ENCODE results near the gene IL1RAP. TPM values are rescaled to one million over a fixed set of nuclear protein-coding genes. Genes with fewer than 3 reads are reported as not detected.
A peak's percentile ranks its signal among the peaks of the same experiment; 100 is the strongest.

IL1RAP gene
- total and polyA plus RNA-seq, 9 of the 15 experiments (the other 6 are each of a cell fraction or from before 2014, with no cell fraction given): 0.23 to 1.8 (median 0.88) TPM

DNA sequence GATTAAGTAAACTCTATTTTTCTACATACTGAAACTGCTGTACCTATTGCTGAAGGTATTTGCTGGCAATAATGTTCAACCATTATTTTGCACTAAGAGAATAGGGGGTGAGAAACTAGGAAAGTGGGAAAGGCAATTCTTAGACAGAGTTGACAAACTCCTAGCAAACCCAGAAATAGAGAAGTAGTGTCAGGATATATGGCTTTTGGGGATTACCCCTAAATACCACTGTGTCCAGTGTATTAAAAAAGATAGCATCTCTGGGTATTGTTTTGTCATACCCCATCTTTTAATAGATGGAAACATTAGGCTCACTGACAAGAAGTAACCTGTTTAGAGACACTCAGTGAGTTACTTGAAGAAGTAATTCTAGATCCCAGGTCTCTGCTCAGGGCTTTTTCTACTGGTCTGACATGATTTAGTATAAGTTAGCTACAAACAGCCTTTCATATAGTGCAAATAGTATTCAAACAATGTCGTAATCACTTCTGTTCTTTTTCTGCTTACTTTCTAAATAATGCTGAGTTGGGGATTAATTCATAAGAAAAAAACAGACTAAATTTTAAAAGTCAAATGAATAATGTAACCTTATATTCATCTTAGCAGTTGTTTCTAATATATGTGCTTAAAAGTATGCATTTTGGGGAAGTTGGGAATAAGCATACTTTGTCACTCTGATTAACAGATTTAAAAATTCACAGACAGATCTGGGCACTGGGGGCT, 107.2 kb downstream of the IL1RAP start:
- intact Hi-C loops (cut with micrococcal nuclease) (no loop called here), in situ Hi-C loops (cut with MboI) (no loop called here)
- Histone ChIP-seq H3K4me1 (replicated peaks in 1 of 2; ENCODE audit: control insufficient read depth in 2 of 2, insufficient read depth in 2 of 2, low read length in 2 of 2) (no peaks in the 10 kb centered on the region), H3K79me2 (ENCODE audit: control insufficient read depth, insufficient read depth, low read length) (no peaks in the 10 kb centered on the region), H3K27me3 (ENCODE audit: control insufficient read depth in 2 of 2, insufficient read depth in 2 of 2, low read length in 2 of 2) (no peaks in the 10 kb centered on the region), H3K36me3 (ENCODE audit: control insufficient read depth, insufficient read depth, low read length) (no peaks in the 10 kb centered on the region), H3K9me1 (ENCODE audit: control insufficient read depth, insufficient read depth, low read length) (no peaks in the 10 kb centered on the region), H3K4me3 (no peak overlapping the region), H3K9me3 (replicated peaks; ENCODE audit: control insufficient read depth, insufficient read depth, low read depth, low read length) (no peaks in the 10 kb centered on the region; the same call in 1 of the 2 replicates), H3K4me2 (ENCODE audit: insufficient read depth, low read length) (no peak overlapping the region), H3K9ac (ENCODE audit: insufficient read depth in 1 of 2, low read depth in 2 of 2, low read length in 2 of 2) (no peak overlapping the region), H4K20me1 (replicated peaks; ENCODE audit: control insufficient read depth, insufficient read depth, low read length) (no peaks in the 10 kb centered on the region), H2AFZ (ENCODE audit: low read depth, low read length) (no peak overlapping the region), H3K27ac (ENCODE audit: extremely low read depth, low read depth, low read length) (no peak overlapping the region)
- POLR2A ChIA-PET: no interaction called here
- BruUV-seq (replicated peaks): no TSS peak
- ATAC-seq (no peak), DNase-seq (ENCODE audit: extremely low read depth in 1 of 4, low spot score in 3 of 4) (no peak), FAIRE-seq (no peak)
- CTCF ChIA-PET (ENCODE audit: low intra/inter-chr PET ratio): no interaction called here
- TF ChIP-seq MAFG (tag; conservative IDR thresholded peaks at IDR 0.05) (peak; percentile 15; the same call in 1 of the 2 replicates), ZNF316 (IDR thresholded peaks at IDR 0.05) (peak; percentile 35; the same call in 1 of the 2 replicates), ZNF699 (CRISPR knock-in tag; IDR thresholded peaks at IDR 0.05; ENCODE audit: insufficient replicate concordance) (no peak)
- 14% methylated on average over 1 of the region's 1 CpG for WGBS (ENCODE audit: insufficient coverage, low coverage, missing lambda C conversion rate)

GRCh38 chr3:190621927-190622326, 108.0 kb downstream of the IL1RAP start:
- POLR2A ChIA-PET: no interaction called here
- WGBS (ENCODE audit: insufficient coverage, low coverage, missing lambda C conversion rate): 2% methylated on average over 3 of the region's 3 CpGs
- Histone ChIP-seq H3K27ac (ENCODE audit: extremely low read depth, low read depth, low read length) (no peak overlapping the region), H3K79me2 (ENCODE audit: control insufficient read depth, insufficient read depth, low read length) (no peaks in the 10 kb centered on the region), H3K9me1 (ENCODE audit: control insufficient read depth, insufficient read depth, low read length) (no peaks in the 10 kb centered on the region), H3K4me2 (ENCODE audit: insufficient read depth, low read length) (no peak overlapping the region), H2AFZ (ENCODE audit: low read depth, low read length) (no peak overlapping the region), H3K27me3 (ENCODE audit: control insufficient read depth in 2 of 2, insufficient read depth in 2 of 2, low read length in 2 of 2) (no peaks in the 10 kb centered on the region), H3K4me3 (no peak overlapping the region), H3K9ac (ENCODE audit: insufficient read depth in 1 of 2, low read depth in 2 of 2, low read length in 2 of 2) (no peak overlapping the region), H3K4me1 (replicated peaks in 1 of 2; ENCODE audit: control insufficient read depth in 2 of 2, insufficient read depth in 2 of 2, low read length in 2 of 2) (no peaks in the 10 kb centered on the region), H3K36me3 (ENCODE audit: control insufficient read depth, insufficient read depth, low read length) (no peaks in the 10 kb centered on the region), H4K20me1 (replicated peaks; ENCODE audit: control insufficient read depth, insufficient read depth, low read length) (no peaks in the 10 kb centered on the region), H3K9me3 (replicated peaks; ENCODE audit: control insufficient read depth, insufficient read depth, low read depth, low read length) (no peaks in the 10 kb centered on the region; the same call in 1 of the 2 replicates)
- FAIRE-seq (no peak), DNase-seq (ENCODE audit: extremely low read depth in 1 of 4, low spot score in 3 of 4) (no peak), ATAC-seq (no peak)
- BruUV-seq (replicated peaks): no TSS peak
- TF ChIP-seq NR0B1 (IDR thresholded peaks at IDR 0.05; ENCODE audit: partially characterized antibody): no peak
- TF ChIP-seq, protein P1, sequence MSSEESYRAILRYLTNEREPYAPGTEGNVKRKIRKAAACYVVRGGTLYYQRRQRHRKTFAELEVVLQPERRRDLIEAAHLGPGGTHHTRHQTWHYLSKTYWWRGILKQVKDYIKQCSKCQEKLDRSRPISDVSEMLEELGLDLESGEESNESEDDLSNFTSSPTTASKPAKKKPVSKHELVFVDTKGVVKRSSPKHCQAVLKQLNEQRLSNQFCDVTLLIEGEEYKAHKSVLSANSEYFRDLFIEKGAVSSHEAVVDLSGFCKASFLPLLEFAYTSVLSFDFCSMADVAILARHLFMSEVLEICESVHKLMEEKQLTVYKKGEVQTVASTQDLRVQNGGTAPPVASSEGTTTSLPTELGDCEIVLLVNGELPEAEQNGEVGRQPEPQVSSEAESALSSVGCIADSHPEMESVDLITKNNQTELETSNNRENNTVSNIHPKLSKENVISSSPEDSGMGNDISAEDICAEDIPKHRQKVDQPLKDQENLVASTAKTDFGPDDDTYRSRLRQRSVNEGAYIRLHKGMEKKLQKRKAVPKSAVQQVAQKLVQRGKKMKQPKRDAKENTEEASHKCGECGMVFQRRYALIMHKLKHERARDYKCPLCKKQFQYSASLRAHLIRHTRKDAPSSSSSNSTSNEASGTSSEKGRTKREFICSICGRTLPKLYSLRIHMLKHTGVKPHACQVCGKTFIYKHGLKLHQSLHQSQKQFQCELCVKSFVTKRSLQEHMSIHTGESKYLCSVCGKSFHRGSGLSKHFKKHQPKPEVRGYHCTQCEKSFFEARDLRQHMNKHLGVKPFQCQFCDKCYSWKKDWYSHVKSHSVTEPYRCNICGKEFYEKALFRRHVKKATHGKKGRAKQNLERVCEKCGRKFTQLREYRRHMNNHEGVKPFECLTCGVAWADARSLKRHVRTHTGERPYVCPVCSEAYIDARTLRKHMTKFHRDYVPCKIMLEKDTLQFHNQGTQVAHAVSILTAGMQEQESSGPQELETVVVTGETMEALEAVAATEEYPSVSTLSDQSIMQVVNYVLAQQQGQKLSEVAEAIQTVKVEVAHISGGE (CRISPR knock-in tag; IDR thresholded peaks at IDR 0.05): no peak
- TF ChIP-seq JUN (IDR thresholded peaks at IDR 0.05; ENCODE audit: borderline replicate concordance, low read depth, low read length): no peak
- no peak for TF ChIP-seq JUN (CRISPR knock-in tag; IDR thresholded peaks at IDR 0.05; ENCODE audit: borderline replicate concordance)
- no peak for TF ChIP-seq TEAD4 (IDR thresholded peaks at IDR 0.05; ENCODE audit: low read length)
- no peak for TF ChIP-seq TEAD4 (CRISPR knock-in tag; IDR thresholded peaks at IDR 0.05; ENCODE audit: borderline replicate concordance)
- no peak for TF ChIP-seq ZC3H4 (CRISPR knock-in tag; IDR thresholded peaks at IDR 0.05; ENCODE audit: borderline replicate concordance)
- CTCF ChIA-PET (ENCODE audit: low intra/inter-chr PET ratio): no interaction called here
- in situ Hi-C loops (cut with MboI): no loop called here
- intact Hi-C loops (cut with micrococcal nuclease): no loop called here
